PC-9 (cell line): ENCODE results near the gene SLC6A17. TPM values are rescaled to one million over a fixed set of nuclear protein-coding genes. Genes with fewer than 3 reads are reported as not detected.

Source experiments
- BruUV-seq: library from RNA; stranded (reverse); fragments of 400-500 nt; replicated peaks from 2 replicates; lab custom pipeline; 2021; lab: Mats Ljungman, UMichigan
- CTCF ChIA-PET: fragments of 300-600 bp; sonication (Branson Sonifier 250); formaldehyde crosslinking; loops from one replicate; lab custom pipeline; 2022; ENCODE audit warnings: antibody characterized with exemption; lab: Charles Lee
- POLR2A ChIA-PET: fragments of 300-600 bp; sonication (Branson Sonifier 250); formaldehyde crosslinking; loops from one replicate; lab custom pipeline; 2022; ENCODE audit warnings: antibody characterized with exemption; ENCODE audit not compliant: unreplicated experiment; lab: Charles Lee
- DNase-seq, 2 experiments: peaks; one replicate each; pipeline versions ENCODE4 v3.0.0 to v3.0.0-alpha.2; 2015 to 2022; ENCODE audit warnings: mixed read lengths in 1 of 2
- H2AFZ ChIP-seq: fragments of 200-600 bp; sonication (generic); 2 replicates; pipeline ENCODE4 v1.8.1; 2017; ENCODE audit warnings: antibody characterized with exemption
- H3F3A ChIP-seq: fragments of 200-600 bp; sonication (generic); 2 replicates; pipeline ENCODE4 v1.8.1; 2017; ENCODE audit warnings: antibody characterized with exemption, mild to moderate bottlenecking, low read depth; ENCODE audit not compliant: insufficient read depth
- H3K27ac ChIP-seq: fragments of 200-600 bp; sonication (generic); 2 replicates; pipeline ENCODE4 v1.6.1; 2016; ENCODE audit warnings: mixed run types
- H3K27me3 ChIP-seq: fragments of 200-600 bp; sonication (generic); 2 replicates; pipeline ENCODE4 v1.6.1; 2016; ENCODE audit warnings: low read depth, mixed run types; ENCODE audit not compliant: insufficient read depth
- H3K36me3 ChIP-seq: fragments of 200-600 bp; sonication (generic); 2 replicates; pipeline ENCODE4 v1.6.1; 2016; ENCODE audit warnings: low read depth, mixed run types
- H3K4me1 ChIP-seq: fragments of 200-600 bp; sonication (generic); replicated peaks from 2 replicates; pipeline ENCODE4 v1.6.1; 2016; ENCODE audit warnings: mixed run types; ENCODE audit not compliant: insufficient read depth
- H3K4me2 ChIP-seq: fragments of 200-600 bp; sonication (generic); 2 replicates; pipeline ENCODE4 v1.6.1; 2017; ENCODE audit warnings: mixed run types
- H3K4me3 ChIP-seq: fragments of 200-600 bp; sonication (generic); 2 replicates; pipeline ENCODE4 v1.6.1; 2016; ENCODE audit warnings: mixed run types
- H3K79me2 ChIP-seq: fragments of 200-600 bp; sonication (generic); 2 replicates; pipeline ENCODE4 v1.6.1; 2017; ENCODE audit warnings: low read depth, mixed run types
- H3K9me2 ChIP-seq: fragments of 200-600 bp; sonication (generic); 2 replicates; pipeline ENCODE4 v1.8.1; 2017; ENCODE audit warnings: mild to moderate bottlenecking; ENCODE audit not compliant: insufficient read depth
- H3K9me3 ChIP-seq: fragments of 200-600 bp; sonication (generic); 2 replicates; pipeline ENCODE4 v1.8.1; 2016; ENCODE audit warnings: low read depth; ENCODE audit not compliant: insufficient read depth
- H4K20me1 ChIP-seq: fragments of 200-600 bp; sonication (generic); 2 replicates; pipeline ENCODE4 v1.8.1; 2017; ENCODE audit not compliant: insufficient read depth
- CTCF ChIP-seq: fragments of 200-600 bp; sonication (generic); conservative IDR thresholded peaks from 2 replicates; pipeline ENCODE4 v1.6.1; 2017; ENCODE audit warnings: mixed run types, antibody characterized with exemption, mild to moderate bottlenecking, moderate library complexity
- EZH2 ChIP-seq: fragments of 200-600 bp; sonication (generic); IDR thresholded peaks from 2 replicates; pipeline ENCODE4 v1.8.0; 2017; ENCODE audit warnings: antibody characterized with exemption, low read depth
- intact Hi-C: fragments of 100-400 bp; cut with micrococcal nuclease; formaldehyde crosslinking; loops from one replicate; pipeline ENCODE4 v1.10.0; 2022; ENCODE audit not compliant: unreplicated experiment
- total RNA-seq: library from RNA; stranded (reverse); gene quantifications from 2 replicates; pipeline ENCODE4 v1.2.3, GENCODE V29; 2021

SLC6A17 gene
- total RNA-seq, 1 experiment from 2014 or later: 4.5 TPM

- CTCF ChIA-PET: no interaction called here
These were observed 91.8 kb downstream of the SLC6A17 start for GRCh38 chr1:110242062-110242461.

GRCh38 chr1:110242731-110243130, 92.4 kb downstream of the SLC6A17 start:
- H3K9me2 ChIP-seq: no peaks in the 10 kb centered on the region; the same call in 1 of the 2 replicates
- no TSS peak for BruUV-seq
- no peak overlapping the region for H3K4me2 ChIP-seq
- no peaks in the 10 kb centered on the region for H3K27me3 ChIP-seq
- POLR2A ChIA-PET: no interaction called here
- no peaks in the 10 kb centered on the region for H3K79me2 ChIP-seq
- intact Hi-C loops: no loop called here
- H4K20me1 ChIP-seq: no peaks in the 10 kb centered on the region
- no peak for TF ChIP-seq EZH2
- no peak for TF ChIP-seq CTCF
- H3K36me3 ChIP-seq: no peaks in the 10 kb centered on the region
- H3K4me1 ChIP-seq: no peaks in the 10 kb centered on the region; the same call in 1 of the 2 replicates
- H3K27ac ChIP-seq: no peak overlapping the region
- no peaks in the 10 kb centered on the region for H3F3A ChIP-seq
- no peaks in the 10 kb centered on the region for H3K9me3 ChIP-seq
- DNase-seq: no peak
- no peak overlapping the region for H2AFZ ChIP-seq
- H3K4me3 ChIP-seq: no peak overlapping the region
- CTCF ChIA-PET: no interaction called here

More at GRCh38 chr1:110242062-110242461, 91.8 kb downstream of the SLC6A17 start:
- Histone ChIP-seq H3K9me3 (no peaks in the 10 kb centered on the region), H3K4me2 (no peak overlapping the region), H2AFZ (no peak overlapping the region), H3K27ac (no peak overlapping the region), H3F3A (peaks cover 6% of the 10 kb centered on the region; the same call in 1 of the 2 replicates), H3K27me3 (no peaks in the 10 kb centered on the region), H3K9me2 (no peaks in the 10 kb centered on the region; the same call in 1 of the 2 replicates), H3K4me1 (peaks cover 7% of the 10 kb centered on the region), H3K36me3 (no peaks in the 10 kb centered on the region), H3K79me2 (no peaks in the 10 kb centered on the region), H3K4me3 (no peak overlapping the region), H4K20me1 (no peaks in the 10 kb centered on the region)
- intact Hi-C loops: no loop called here
- no peak for TF ChIP-seq EZH2
- POLR2A ChIA-PET: no interaction called here
- DNase-seq: no peak
- no TSS peak for BruUV-seq

- Histone ChIP-seq H3K4me1 (no peaks in the 10 kb centered on the region), H3K4me3 (no peak overlapping the region), H3K79me2 (no peaks in the 10 kb centered on the region), H3K9me3 (no peaks in the 10 kb centered on the region), H4K20me1 (no peaks in the 10 kb centered on the region), H2AFZ (no peak overlapping the region), H3K36me3 (no peaks in the 10 kb centered on the region), H3K4me2 (no peak overlapping the region), H3K27me3 (no peaks in the 10 kb centered on the region), H3F3A (no peaks in the 10 kb centered on the region), H3K9me2 (no peaks in the 10 kb centered on the region; the same call in 1 of the 2 replicates), H3K27ac (no peak overlapping the region)
- BruUV-seq: no TSS peak
- no peak for TF ChIP-seq EZH2
- TF ChIP-seq CTCF: no peak
- CTCF ChIA-PET: no interaction called here
- POLR2A ChIA-PET: no interaction called here
- intact Hi-C loops: no loop called here
- no peak for DNase-seq
These were observed 92.9 kb downstream of the SLC6A17 start for GRCh38 chr1:110243146-110243545.

GRCh38 chr1:110243574-110243973, 93.3 kb downstream of the SLC6A17 start:
- no peak for DNase-seq
- Histone ChIP-seq H3K4me3 (no peak overlapping the region), H2AFZ (no peak overlapping the region), H3K9me2 (no peaks in the 10 kb centered on the region; the same call in 1 of the 2 replicates), H3F3A (no peaks in the 10 kb centered on the region), H3K4me2 (no peak overlapping the region), H3K79me2 (no peaks in the 10 kb centered on the region), H3K4me1 (no peaks in the 10 kb centered on the region), H3K9me3 (no peaks in the 10 kb centered on the region), H3K27me3 (no peaks in the 10 kb centered on the region), H3K27ac (no peak overlapping the region), H3K36me3 (no peaks in the 10 kb centered on the region), H4K20me1 (no peaks in the 10 kb centered on the region)
- BruUV-seq: no TSS peak
- ChIA-PET POLR2A (no interaction called here), CTCF (no interaction called here)
- no peak for TF ChIP-seq CTCF
- TF ChIP-seq EZH2: no peak
- intact Hi-C loops: no loop called here
